ENCODE measurements around the gene CDK13.

The CDK13 gene

DNA sequence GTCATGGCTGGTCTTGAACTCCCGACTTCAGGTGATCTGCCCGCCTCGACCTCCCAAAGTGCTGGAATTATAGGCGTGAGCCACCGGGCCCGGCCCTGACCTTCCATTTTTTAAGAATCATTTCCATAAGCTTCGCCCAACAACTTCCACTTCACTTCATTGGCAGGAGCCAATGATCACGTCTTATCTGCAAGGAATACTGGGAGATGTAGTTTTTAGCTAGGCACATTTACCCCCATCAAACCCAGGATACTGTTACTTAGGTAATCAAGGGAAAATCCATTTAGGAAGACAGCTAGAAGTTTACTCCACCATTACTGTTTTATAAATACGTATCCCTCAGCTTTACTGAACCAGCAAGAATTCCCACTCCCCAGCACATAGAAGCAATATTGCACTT, 3.4 kb upstream of the CDK13 start:
- TF ChIP-seq EP300 (IDR thresholded peaks at IDR 0.05; ENCODE audit: borderline replicate concordance) (no peak), RAD21 (IDR thresholded peaks at IDR 0.05; ENCODE audit: low read depth) (no peak), TAF1 (IDR thresholded peaks at IDR 0.05; ENCODE audit: low read depth) (no peak), NFIC (IDR thresholded peaks at IDR 0.05) (no peak), TCF12 (IDR thresholded peaks at IDR 0.05; ENCODE audit: low read depth) (no peak), CREB1 (IDR thresholded peaks at IDR 0.05; ENCODE audit: low read depth) (no peak), CEBPB (IDR thresholded peaks at IDR 0.05) (no peak), YY1 (IDR thresholded peaks at IDR 0.05; ENCODE audit: low read depth) (no peak), REST (IDR thresholded peaks at IDR 0.05; ENCODE audit: low read depth) (no peak), EGR1 (IDR thresholded peaks at IDR 0.05) (no peak)
- TF ChIP-seq, protein P1, sequence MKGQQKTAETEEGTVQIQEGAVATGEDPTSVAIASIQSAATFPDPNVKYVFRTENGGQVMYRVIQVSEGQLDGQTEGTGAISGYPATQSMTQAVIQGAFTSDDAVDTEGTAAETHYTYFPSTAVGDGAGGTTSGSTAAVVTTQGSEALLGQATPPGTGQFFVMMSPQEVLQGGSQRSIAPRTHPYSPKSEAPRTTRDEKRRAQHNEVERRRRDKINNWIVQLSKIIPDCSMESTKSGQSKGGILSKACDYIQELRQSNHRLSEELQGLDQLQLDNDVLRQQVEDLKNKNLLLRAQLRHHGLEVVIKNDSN (IDR thresholded peaks at IDR 0.05), result no peak

DNA sequence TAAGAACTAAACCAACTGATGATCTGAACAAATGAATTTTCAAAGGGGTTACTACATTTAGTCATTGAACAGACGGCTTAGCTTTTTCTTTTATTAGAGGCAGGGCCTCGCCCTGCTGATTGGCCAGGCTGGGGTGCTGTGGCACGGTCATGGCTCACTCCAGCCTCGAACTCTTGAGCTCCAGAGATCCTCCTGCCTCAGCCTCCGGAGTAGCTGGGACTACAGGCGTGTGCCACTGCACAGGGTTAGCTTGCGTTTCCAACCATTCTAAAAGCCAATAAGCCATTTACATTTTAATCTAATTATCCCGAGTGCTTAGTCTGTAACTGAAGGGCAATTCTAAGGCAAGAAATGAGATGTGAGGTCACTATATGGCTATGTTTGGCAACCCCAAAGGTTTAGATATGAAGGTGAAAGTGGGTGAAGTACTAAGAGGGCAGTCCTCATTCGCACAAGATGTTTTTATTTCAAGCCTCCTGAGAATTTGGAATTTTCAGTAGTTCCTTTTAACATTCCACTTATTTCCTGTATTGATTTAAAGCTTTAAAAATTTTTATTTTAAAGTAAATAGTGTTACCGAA, 1.6 kb upstream of the CDK13 start:
- TF ChIP-seq TAF1 (IDR thresholded peaks at IDR 0.05; ENCODE audit: low read depth), result no peak
- TF ChIP-seq ZBTB7A (IDR thresholded peaks at IDR 0.05; ENCODE audit: low read depth), result no peak
- no peak for TF ChIP-seq CEBPB (IDR thresholded peaks at IDR 0.05)
- no peak for TF ChIP-seq TEAD4 (IDR thresholded peaks at IDR 0.05)
- TF ChIP-seq CREB1 (IDR thresholded peaks at IDR 0.05; ENCODE audit: low read depth), result no peak
- no peak for TF ChIP-seq NFIC (IDR thresholded peaks at IDR 0.05)
- TF ChIP-seq REST (IDR thresholded peaks at IDR 0.05; ENCODE audit: low read depth), result no peak
- TF ChIP-seq RAD21 (IDR thresholded peaks at IDR 0.05; ENCODE audit: low read depth), result no peak
- TF ChIP-seq, protein P1 (IDR thresholded peaks at IDR 0.05), result no peak
- TF ChIP-seq EGR1 (IDR thresholded peaks at IDR 0.05), result no peak
- no peak for TF ChIP-seq FOXM1 (IDR thresholded peaks at IDR 0.05; ENCODE audit: borderline replicate concordance, low read depth)

- TF ChIP-seq YY1 (IDR thresholded peaks at IDR 0.05; ENCODE audit: low read depth), result 0 out of 2 replicates have a peak, but pooled peaks have one; percentile 16
- peak; percentile 81 for TF ChIP-seq TAF1 (IDR thresholded peaks at IDR 0.05; ENCODE audit: low read depth)
- TF ChIP-seq NFIC (IDR thresholded peaks at IDR 0.05), result no peak
- peak; percentile 35 for TF ChIP-seq MAX (IDR thresholded peaks at IDR 0.05)
- peak; percentile 10; the same call in 1 of the 2 replicates for TF ChIP-seq EP300 (IDR thresholded peaks at IDR 0.05; ENCODE audit: borderline replicate concordance)
Measured at GRCh38 chr7:39948956-39949928, 814 bp upstream of the CDK13 start.

DNA sequence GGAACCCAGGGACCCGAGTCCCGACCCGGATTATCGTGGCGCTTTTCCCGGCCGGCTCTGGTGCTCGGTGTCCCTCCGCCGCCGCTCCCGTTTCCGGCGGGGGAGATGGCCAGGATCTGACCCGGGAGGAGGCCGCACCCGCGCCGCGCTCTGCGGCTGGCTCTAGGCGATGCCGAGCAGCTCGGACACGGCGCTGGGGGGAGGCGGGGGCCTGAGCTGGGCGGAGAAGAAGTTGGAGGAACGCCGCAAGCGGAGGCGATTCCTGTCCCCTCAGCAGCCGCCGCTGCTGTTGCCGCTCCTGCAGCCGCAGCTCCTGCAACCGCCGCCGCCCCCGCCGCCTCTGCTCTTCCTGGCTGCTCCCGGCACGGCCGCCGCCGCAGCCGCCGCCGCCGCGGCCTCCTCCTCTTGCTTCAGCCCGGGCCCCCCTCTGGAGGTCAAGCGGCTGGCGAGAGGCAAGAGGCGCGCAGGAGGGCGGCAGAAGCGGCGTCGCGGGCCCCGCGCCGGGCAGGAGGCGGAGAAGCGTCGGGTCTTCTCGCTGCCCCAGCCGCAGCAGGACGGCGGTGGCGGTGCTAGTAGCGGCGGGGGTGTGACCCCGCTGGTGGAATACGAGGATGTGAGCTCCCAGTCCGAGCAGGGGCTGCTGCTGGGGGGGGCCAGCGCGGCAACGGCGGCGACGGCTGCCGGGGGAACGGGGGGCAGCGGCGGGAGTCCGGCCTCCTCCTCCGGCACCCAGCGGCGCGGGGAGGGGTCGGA, 593 bp downstream of the CDK13 start:
- TF ChIP-seq MAX (IDR thresholded peaks at IDR 0.05) (no peak), TEAD4 (IDR thresholded peaks at IDR 0.05) (no peak), TCF12 (IDR thresholded peaks at IDR 0.05; ENCODE audit: low read depth) (no peak), TAF1 (IDR thresholded peaks at IDR 0.05; ENCODE audit: low read depth) (peak; percentile 20; the same call in 1 of the 2 replicates), FOXM1 (IDR thresholded peaks at IDR 0.05; ENCODE audit: borderline replicate concordance, low read depth) (no peak), NFIC (IDR thresholded peaks at IDR 0.05) (no peak), CEBPB (IDR thresholded peaks at IDR 0.05) (no peak), EP300 (IDR thresholded peaks at IDR 0.05; ENCODE audit: borderline replicate concordance) (no peak), YY1 (IDR thresholded peaks at IDR 0.05; ENCODE audit: low read depth) (no peak), REST (IDR thresholded peaks at IDR 0.05; ENCODE audit: low read depth) (no peak; the same call in 1 of the 2 replicates), CREB1 (IDR thresholded peaks at IDR 0.05; ENCODE audit: low read depth) (no peak), EGR1 (IDR thresholded peaks at IDR 0.05) (peak; percentile 47), RAD21 (IDR thresholded peaks at IDR 0.05; ENCODE audit: low read depth) (no peak), ZBTB7A (IDR thresholded peaks at IDR 0.05; ENCODE audit: low read depth) (no peak)
- TF ChIP-seq, protein P1 (IDR thresholded peaks at IDR 0.05), result no peak

Data from Ishikawa (cell line).